Measurements from ENCODE around the gene LMX1B.

LMX1B gene

DNA sequence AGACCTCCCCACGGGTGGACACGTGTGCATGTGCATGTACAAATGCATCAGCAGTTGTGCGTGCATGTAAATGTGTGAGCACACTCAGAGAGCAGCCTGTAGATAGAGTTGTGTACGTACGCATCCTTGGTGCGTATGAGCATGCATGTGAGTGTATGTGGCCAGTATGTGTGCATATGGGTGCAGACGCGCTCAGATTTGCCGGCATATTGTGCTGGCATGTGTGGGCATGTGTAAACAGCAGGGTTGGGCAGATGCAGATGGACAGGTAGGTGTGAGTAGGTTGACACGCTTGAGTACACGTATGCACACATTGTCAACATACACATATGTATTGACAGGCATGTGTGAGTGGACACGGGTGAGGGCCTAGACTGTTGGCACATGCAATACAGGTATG, 56.5 kb downstream of the LMX1B start (continued):
- TF ChIP-seq, protein P1, sequence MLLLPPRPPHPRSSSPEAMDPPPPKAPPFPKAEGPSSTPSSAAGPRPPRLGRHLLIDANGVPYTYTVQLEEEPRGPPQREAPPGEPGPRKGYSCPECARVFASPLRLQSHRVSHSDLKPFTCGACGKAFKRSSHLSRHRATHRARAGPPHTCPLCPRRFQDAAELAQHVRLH (tag by site-specific recombination; IDR thresholded peaks at IDR 0.05), result no peak
- TF ChIP-seq ZNF274 (IDR thresholded peaks at IDR 0.05; ENCODE audit: low read length) (no peak), ZNF274 (tag by site-specific recombination; IDR thresholded peaks at IDR 0.05; ENCODE audit: borderline replicate concordance) (no peak), WT1 (tag by site-specific recombination; IDR thresholded peaks at IDR 0.05) (no peak), ZNF146 (tag by site-specific recombination; IDR thresholded peaks at IDR 0.05) (no peak)
- TF ChIP-seq, protein P2, sequence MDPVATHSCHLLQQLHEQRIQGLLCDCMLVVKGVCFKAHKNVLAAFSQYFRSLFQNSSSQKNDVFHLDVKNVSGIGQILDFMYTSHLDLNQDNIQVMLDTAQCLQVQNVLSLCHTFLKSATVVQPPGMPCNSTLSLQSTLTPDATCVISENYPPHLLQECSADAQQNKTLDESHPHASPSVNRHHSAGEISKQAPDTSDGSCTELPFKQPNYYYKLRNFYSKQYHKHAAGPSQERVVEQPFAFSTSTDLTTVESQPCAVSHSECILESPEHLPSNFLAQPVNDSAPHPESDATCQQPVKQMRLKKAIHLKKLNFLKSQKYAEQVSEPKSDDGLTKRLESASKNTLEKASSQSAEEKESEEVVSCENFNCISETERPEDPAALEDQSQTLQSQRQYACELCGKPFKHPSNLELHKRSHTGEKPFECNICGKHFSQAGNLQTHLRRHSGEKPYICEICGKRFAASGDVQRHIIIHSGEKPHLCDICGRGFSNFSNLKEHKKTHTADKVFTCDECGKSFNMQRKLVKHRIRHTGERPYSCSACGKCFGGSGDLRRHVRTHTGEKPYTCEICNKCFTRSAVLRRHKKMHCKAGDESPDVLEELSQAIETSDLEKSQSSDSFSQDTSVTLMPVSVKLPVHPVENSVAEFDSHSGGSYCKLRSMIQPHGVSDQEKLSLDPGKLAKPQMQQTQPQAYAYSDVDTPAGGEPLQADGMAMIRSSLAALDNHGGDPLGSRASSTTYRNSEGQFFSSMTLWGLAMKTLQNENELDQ (tag by site-specific recombination; IDR thresholded peaks at IDR 0.05; ENCODE audit: low read depth), result no peak
- TF ChIP-seq, protein P3, sequence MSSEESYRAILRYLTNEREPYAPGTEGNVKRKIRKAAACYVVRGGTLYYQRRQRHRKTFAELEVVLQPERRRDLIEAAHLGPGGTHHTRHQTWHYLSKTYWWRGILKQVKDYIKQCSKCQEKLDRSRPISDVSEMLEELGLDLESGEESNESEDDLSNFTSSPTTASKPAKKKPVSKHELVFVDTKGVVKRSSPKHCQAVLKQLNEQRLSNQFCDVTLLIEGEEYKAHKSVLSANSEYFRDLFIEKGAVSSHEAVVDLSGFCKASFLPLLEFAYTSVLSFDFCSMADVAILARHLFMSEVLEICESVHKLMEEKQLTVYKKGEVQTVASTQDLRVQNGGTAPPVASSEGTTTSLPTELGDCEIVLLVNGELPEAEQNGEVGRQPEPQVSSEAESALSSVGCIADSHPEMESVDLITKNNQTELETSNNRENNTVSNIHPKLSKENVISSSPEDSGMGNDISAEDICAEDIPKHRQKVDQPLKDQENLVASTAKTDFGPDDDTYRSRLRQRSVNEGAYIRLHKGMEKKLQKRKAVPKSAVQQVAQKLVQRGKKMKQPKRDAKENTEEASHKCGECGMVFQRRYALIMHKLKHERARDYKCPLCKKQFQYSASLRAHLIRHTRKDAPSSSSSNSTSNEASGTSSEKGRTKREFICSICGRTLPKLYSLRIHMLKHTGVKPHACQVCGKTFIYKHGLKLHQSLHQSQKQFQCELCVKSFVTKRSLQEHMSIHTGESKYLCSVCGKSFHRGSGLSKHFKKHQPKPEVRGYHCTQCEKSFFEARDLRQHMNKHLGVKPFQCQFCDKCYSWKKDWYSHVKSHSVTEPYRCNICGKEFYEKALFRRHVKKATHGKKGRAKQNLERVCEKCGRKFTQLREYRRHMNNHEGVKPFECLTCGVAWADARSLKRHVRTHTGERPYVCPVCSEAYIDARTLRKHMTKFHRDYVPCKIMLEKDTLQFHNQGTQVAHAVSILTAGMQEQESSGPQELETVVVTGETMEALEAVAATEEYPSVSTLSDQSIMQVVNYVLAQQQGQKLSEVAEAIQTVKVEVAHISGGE (tag by site-specific recombination; conservative IDR thresholded peaks at IDR 0.05; ENCODE audit: low read depth), result no peak
- TF ChIP-seq, protein P4, sequence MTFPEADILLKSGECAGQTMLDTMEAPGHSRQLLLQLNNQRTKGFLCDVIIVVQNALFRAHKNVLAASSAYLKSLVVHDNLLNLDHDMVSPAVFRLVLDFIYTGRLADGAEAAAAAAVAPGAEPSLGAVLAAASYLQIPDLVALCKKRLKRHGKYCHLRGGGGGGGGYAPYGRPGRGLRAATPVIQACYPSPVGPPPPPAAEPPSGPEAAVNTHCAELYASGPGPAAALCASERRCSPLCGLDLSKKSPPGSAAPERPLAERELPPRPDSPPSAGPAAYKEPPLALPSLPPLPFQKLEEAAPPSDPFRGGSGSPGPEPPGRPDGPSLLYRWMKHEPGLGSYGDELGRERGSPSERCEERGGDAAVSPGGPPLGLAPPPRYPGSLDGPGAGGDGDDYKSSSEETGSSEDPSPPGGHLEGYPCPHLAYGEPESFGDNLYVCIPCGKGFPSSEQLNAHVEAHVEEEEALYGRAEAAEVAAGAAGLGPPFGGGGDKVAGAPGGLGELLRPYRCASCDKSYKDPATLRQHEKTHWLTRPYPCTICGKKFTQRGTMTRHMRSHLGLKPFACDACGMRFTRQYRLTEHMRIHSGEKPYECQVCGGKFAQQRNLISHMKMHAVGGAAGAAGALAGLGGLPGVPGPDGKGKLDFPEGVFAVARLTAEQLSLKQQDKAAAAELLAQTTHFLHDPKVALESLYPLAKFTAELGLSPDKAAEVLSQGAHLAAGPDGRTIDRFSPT (tag by site-specific recombination; IDR thresholded peaks at IDR 0.05), result no peak
- TF ChIP-seq, protein P5, sequence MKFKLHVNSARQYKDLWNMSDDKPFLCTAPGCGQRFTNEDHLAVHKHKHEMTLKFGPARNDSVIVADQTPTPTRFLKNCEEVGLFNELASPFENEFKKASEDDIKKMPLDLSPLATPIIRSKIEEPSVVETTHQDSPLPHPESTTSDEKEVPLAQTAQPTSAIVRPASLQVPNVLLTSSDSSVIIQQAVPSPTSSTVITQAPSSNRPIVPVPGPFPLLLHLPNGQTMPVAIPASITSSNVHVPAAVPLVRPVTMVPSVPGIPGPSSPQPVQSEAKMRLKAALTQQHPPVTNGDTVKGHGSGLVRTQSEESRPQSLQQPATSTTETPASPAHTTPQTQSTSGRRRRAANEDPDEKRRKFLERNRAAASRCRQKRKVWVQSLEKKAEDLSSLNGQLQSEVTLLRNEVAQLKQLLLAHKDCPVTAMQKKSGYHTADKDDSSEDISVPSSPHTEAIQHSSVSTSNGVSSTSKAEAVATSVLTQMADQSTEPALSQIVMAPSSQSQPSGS (tag by site-specific recombination; IDR thresholded peaks at IDR 0.05; ENCODE audit: low read depth), result no peak

DNA sequence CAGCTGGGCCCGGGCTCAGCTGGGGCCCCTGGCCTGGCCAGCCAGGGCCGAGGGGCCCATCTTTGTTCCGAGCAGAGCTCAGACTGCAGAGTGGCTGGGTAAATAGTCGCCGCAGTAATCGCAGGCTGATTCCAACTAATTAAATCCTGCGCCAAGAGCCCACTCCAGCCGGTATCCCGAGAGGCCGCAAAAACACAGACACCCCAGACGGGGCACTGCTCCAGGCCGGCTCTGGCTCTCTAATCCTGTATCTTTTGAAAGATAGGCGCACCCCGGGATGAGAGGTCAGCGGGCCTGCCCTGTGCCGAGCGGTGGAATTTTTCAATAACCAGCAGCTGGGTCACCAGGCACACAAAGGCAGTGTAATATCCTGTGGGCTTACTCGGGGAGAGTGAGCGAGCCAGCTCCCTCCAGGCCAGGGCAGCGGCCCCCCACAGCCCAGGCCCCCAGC, 57.7 kb downstream of the LMX1B start:
- Histone ChIP-seq H3K36me3 (ENCODE audit: control insufficient read depth in 2 of 2, insufficient read depth in 1 of 2, low read length in 2 of 2) (no peaks in the 10 kb centered on the region), H3K4me3 (ENCODE audit: low read depth, low read length) (no peak overlapping the region), H3K9me3 (ENCODE audit: control insufficient read depth, insufficient read depth, low read depth, low read length) (no peaks in the 10 kb centered on the region), H3K27ac (ENCODE audit: extremely low read depth, low read depth, low read length) (no peak overlapping the region), H3K4me1 (ENCODE audit: control insufficient read depth, insufficient read depth, low read length) (peaks cover 9% of the 10 kb centered on the region)
- ChIA-PET CTCF (interaction anchor here (0.6 to 1.5 kb wide), 3 partner anchors 19 to 32 kb away, joined by 3 to 6 read pairs (median 4); no protein-coding TSS in a partner anchor), POLR2A (no interaction called here)
- TF ChIP-seq, protein P1 (tag by site-specific recombination; IDR thresholded peaks at IDR 0.05), result no peak
- TF ChIP-seq ZBTB8A (tag by site-specific recombination; IDR thresholded peaks at IDR 0.05), result peak; percentile 22

DNA sequence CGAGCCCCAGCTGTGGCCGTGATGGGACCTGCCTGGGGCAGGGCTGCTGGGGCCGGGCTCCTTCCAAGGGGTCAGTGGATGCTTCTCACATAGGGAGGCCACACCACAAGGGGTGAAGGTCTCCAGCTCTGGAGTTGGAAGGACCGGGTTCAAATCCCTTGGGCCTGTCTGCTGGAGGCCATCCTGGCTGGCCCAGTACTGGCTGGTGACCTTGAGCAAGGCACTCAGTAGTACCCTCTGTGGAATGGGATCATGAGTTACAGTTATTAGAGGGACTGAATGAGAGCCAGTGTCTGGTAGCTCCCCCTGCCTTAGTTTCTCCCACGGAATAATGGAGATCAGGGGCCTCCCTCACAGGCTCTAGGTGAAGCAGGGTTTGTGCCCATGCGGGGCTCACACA, 58.3 kb downstream of the LMX1B start:
- H3K9me3 ChIP-seq (ENCODE audit: control insufficient read depth, insufficient read depth, low read depth, low read length), result no peaks in the 10 kb centered on the region
- no peak overlapping the region for H3K27ac ChIP-seq (ENCODE audit: extremely low read depth, low read depth, low read length)
- ChIA-PET POLR2A (no interaction called here), CTCF (interaction anchor here (1.5 kb wide), 1 partner anchor 19 kb away, joined by 6 read pairs; no protein-coding TSS in a partner anchor)
- H3K36me3 ChIP-seq (ENCODE audit: control insufficient read depth in 2 of 2, insufficient read depth in 1 of 2, low read length in 2 of 2), result no peaks in the 10 kb centered on the region
- H3K4me1 ChIP-seq (ENCODE audit: control insufficient read depth, insufficient read depth, low read length), result peaks cover 9% of the 10 kb centered on the region
- no peak overlapping the region for H3K4me3 ChIP-seq (ENCODE audit: low read depth, low read length)
- TF ChIP-seq ZNF561 (tag by site-specific recombination; IDR thresholded peaks at IDR 0.05; ENCODE audit: borderline replicate concordance) (no peak), KLF7 (tag by site-specific recombination; IDR thresholded peaks at IDR 0.05; ENCODE audit: borderline replicate concordance) (no peak), ZNF140 (tag by site-specific recombination; IDR thresholded peaks at IDR 0.05) (no peak), BCL11B (tag by site-specific recombination; IDR thresholded peaks at IDR 0.05; ENCODE audit: low read depth) (no peak), ZNF600 (tag by site-specific recombination; IDR thresholded peaks at IDR 0.05) (no peak), KLF10 (tag by site-specific recombination; IDR thresholded peaks at IDR 0.05) (no peak), ZNF214 (tag by site-specific recombination; IDR thresholded peaks at IDR 0.05; ENCODE audit: borderline replicate concordance) (no peak), ZNF596 (tag by site-specific recombination; IDR thresholded peaks at IDR 0.05) (no peak)
- TF ChIP-seq, protein P3 (tag by site-specific recombination; conservative IDR thresholded peaks at IDR 0.05; ENCODE audit: low read depth), result no peak

Data from HEK293 (cell line).